Endodermal cell (in vitro differentiated cells): Measurements from ENCODE around the gene POC1A. TPM values are rescaled to one million over a fixed set of nuclear protein-coding genes. Genes with fewer than 3 reads are reported as not detected.

ENCODE experiments used
- DNase-seq: peaks from one replicate; pipeline ENCODE4 v3.0.0-alpha.2; 2017
- H3K27ac ChIP-seq: 2 replicates; pipeline ENCODE4 v1.5.1; 2013; ENCODE audit warnings: mild to moderate bottlenecking, low read depth, low read length, moderate library complexity
- H3K27me3 ChIP-seq: 2 replicates; pipeline ENCODE4 v1.6.1; 2013; ENCODE audit warnings: mild to moderate bottlenecking, low read length, moderate library complexity; ENCODE audit not compliant: insufficient read depth, control insufficient read depth, poor library complexity, severe bottlenecking
- H3K36me3 ChIP-seq: 2 replicates; pipeline ENCODE4 v1.7.0; 2013; ENCODE audit warnings: mild to moderate bottlenecking, low read length, moderate library complexity; ENCODE audit not compliant: control insufficient read depth, insufficient read depth
- H3K4me1 ChIP-seq: one replicate; pipeline ENCODE4 v1.7.0; 2013; ENCODE audit warnings: low read length; ENCODE audit not compliant: control insufficient read depth, insufficient read depth
- H3K4me3 ChIP-seq: 2 replicates; pipeline ENCODE4 v1.5.1; 2013; ENCODE audit warnings: mild to moderate bottlenecking, low read length, moderate library complexity
- H3K9ac ChIP-seq: 2 replicates; pipeline ENCODE4 v1.6.1; 2013; ENCODE audit warnings: mild to moderate bottlenecking, low read length, moderate library complexity; ENCODE audit not compliant: poor library complexity, severe bottlenecking; ENCODE audit errors: extremely low read depth
- H3K9me3 ChIP-seq: 2 replicates; pipeline ENCODE4 v1.6.1; 2013; ENCODE audit warnings: mild to moderate bottlenecking, low read length, moderate library complexity; ENCODE audit not compliant: control insufficient read depth
- H3K27ac Mint-ChIP-seq: 2 replicates; pipeline ENCODE4 v1.8.0; 2020; ENCODE audit warnings: mixed read lengths
- H3K27me3 Mint-ChIP-seq: 2 replicates; pipeline ENCODE4 v1.8.0; 2021; ENCODE audit warnings: mild to moderate bottlenecking, mixed read lengths; ENCODE audit not compliant: insufficient read depth
- H3K36me3 Mint-ChIP-seq: 2 replicates; pipeline ENCODE4 v1.8.0; 2020; ENCODE audit warnings: low read depth, mixed read lengths
- H3K4me1 Mint-ChIP-seq: 2 replicates; pipeline ENCODE4 v1.8.0; 2020; ENCODE audit warnings: mixed read lengths
- H3K4me3 Mint-ChIP-seq: 2 replicates; pipeline ENCODE4 v1.8.0; 2020; ENCODE audit warnings: mild to moderate bottlenecking, moderate library complexity, mixed read lengths
- H3K9me3 Mint-ChIP-seq: 2 replicates; pipeline ENCODE4 v1.8.0; 2020; ENCODE audit warnings: mild to moderate bottlenecking, mixed read lengths
- WGBS, 2 experiments: methylation state at CpG; one replicate each; pipeline versions ENCODE4 v1.1.5 to v1.1.7; 2013; ENCODE audit warnings: missing lambda C conversion rate in 2 of 2, mixed read lengths in 1 of 2; ENCODE audit not compliant: insufficient coverage in 1 of 2, insufficient read length in 1 of 2; 5-methylcytosine and 5-hydroxymethylcytosine counted together
- total RNA-seq, 2 donors: library from RNA; stranded (reverse); fragmentation: NEBNext Ultra II Directional in 1 of 2; extraction: Animal tissue kit (Norgen Biotek cat#: 25700) in 1 of 2; gene quantifications; 2 replicates in 1 of 2; 3 replicates in 1 of 2; pipeline ENCODE4 v1.2.1, GENCODE V29; 2021
- TF ChIP-seq, protein P1 (sequence below): fragments of 200-600 bp; sonication (generic); conservative IDR thresholded peaks from 2 replicates; pipeline ENCODE4 v1.5.0; 2021; ENCODE audit warnings: antibody characterized with exemption, mild to moderate bottlenecking

POC1A gene
- total RNA-seq, 2 donors from 2014 or later, result 19.7 to 24.0 TPM

DNA sequence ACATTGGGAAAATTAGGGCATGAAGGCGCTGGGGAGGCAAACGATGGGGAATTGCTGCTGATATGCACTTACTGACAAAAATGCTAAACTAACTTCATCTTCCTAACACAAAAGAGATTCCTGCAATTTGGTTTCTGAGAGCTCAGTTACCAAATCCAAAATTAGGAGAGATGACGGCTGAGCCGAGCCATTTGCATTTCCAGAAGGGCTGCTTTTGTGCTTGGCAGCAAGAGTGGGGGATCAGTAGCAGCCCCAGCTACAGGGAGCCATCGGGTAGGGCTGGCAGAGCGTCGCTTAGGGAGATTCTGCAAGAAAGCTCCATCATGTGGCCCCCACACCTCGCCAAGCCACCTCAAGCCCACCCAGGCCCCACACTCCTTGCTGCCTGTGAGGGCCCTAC, 81.8 kb downstream of the POC1A start:
- no peaks in the 10 kb centered on the region for H3K36me3 ChIP-seq
- no peak overlapping the region for H3K4me3 Mint-ChIP-seq
- H3K27ac ChIP-seq, result no peak overlapping the region
- H3K27ac Mint-ChIP-seq, result no peak overlapping the region
- no peaks in the 10 kb centered on the region for H3K9me3 Mint-ChIP-seq
- no peak overlapping the region for H3K9ac ChIP-seq
- H3K4me3 ChIP-seq, result no peak overlapping the region
- no peak for DNase-seq
- 88 to 95% methylated on average over 4 to 8 of the region's 8 CpGs for WGBS, 2 experiments
- H3K4me1 ChIP-seq, result no peaks in the 10 kb centered on the region
- no peaks in the 10 kb centered on the region for H3K36me3 Mint-ChIP-seq
- TF ChIP-seq, protein P1, sequence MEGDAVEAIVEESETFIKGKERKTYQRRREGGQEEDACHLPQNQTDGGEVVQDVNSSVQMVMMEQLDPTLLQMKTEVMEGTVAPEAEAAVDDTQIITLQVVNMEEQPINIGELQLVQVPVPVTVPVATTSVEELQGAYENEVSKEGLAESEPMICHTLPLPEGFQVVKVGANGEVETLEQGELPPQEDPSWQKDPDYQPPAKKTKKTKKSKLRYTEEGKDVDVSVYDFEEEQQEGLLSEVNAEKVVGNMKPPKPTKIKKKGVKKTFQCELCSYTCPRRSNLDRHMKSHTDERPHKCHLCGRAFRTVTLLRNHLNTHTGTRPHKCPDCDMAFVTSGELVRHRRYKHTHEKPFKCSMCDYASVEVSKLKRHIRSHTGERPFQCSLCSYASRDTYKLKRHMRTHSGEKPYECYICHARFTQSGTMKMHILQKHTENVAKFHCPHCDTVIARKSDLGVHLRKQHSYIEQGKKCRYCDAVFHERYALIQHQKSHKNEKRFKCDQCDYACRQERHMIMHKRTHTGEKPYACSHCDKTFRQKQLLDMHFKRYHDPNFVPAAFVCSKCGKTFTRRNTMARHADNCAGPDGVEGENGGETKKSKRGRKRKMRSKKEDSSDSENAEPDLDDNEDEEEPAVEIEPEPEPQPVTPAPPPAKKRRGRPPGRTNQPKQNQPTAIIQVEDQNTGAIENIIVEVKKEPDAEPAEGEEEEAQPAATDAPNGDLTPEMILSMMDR, result no peak
- H3K27me3 Mint-ChIP-seq, result no peaks in the 10 kb centered on the region
- H3K4me1 Mint-ChIP-seq, result no peaks in the 10 kb centered on the region
- H3K27me3 ChIP-seq, result no peaks in the 10 kb centered on the region
- no peaks in the 10 kb centered on the region for H3K9me3 ChIP-seq

DNA sequence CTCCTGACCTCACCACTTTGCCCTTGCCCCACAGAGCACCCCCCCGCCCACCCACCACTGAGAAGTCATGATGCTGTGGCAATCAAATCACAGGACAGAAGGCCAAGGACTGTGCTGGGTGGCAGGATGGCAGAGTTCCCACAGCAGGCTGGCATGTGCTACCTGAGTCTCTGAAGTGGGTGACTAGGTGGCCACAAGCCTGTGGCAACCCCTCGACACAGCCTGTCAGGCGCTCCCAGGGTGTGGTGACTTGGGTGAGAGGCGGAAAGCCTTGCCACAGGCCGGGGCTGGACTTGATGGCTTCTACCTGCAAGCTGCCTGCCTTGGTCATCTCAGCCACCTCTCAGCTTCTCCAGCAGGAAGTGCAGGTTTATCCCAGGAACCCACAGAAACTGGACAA, 82.2 kb downstream of the POC1A start:
- no peak overlapping the region for H3K4me3 ChIP-seq

DNA sequence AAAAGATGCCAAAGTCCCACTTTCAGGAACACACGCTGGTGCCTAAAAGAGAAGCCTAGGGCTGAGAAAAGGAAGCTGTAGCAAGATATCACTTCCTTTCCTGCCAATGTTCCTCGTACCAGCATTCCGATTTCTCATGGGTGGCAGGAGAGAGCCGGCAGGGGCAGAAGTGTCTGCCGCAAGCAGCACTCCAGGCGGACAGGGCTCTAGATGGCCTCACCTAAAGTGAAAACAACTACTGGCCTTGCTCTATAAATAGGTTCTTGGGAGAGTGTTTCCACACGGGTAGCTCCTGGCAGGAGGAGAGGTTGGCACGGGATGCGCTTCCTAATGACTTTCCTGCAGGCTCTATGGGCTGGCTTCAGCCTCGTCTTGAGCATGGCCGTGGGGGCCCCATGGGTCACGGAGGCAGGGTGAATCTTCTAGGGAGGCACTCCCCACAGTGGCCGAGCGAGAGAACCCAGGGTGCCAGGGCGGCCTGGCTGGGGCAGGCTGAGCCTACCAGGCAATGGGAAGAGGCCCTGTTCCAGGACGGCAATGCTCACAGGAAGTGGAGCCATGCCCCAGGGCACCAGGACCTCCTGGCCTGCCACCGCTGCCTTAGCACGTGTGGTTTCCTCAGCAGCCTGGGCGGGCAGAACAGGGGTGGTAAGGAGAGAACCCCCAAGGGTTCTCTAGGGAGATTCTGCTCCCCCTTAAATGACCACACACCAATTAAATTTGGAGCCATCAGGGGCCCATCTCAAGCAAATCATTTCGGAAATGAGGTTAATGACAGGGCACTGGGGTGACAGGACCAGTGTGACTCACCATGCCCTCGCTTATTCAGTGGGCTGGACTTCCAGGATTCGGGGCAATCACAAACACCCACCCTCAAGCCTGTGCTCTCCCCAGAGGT, 83.2 kb downstream of the POC1A start:
- H3K9ac ChIP-seq, result no peak overlapping the region
- no peaks in the 10 kb centered on the region for H3K27me3 ChIP-seq
- H3K36me3 ChIP-seq, result no peaks in the 10 kb centered on the region
- Mint-ChIP-seq H3K36me3 (no peaks in the 10 kb centered on the region), H3K27me3 (no peaks in the 10 kb centered on the region), H3K9me3 (no peaks in the 10 kb centered on the region), H3K4me3 (no peak overlapping the region), H3K4me1 (no peaks in the 10 kb centered on the region), H3K27ac (no peak overlapping the region)
- DNase-seq, result no peak
- no peaks in the 10 kb centered on the region for H3K4me1 ChIP-seq
- TF ChIP-seq, protein P1, result no peak
- H3K4me3 ChIP-seq, result no peak overlapping the region
- no peaks in the 10 kb centered on the region for H3K9me3 ChIP-seq
- H3K27ac ChIP-seq, result no peak overlapping the region
- WGBS, 2 experiments, result 94 to 96% methylated on average over 17 to 22 of the region's 22 CpGs

More for the DNA sequence above, 82.2 kb downstream of the POC1A start:
- H3K36me3 Mint-ChIP-seq, result no peaks in the 10 kb centered on the region
- Histone ChIP-seq H3K36me3 (no peaks in the 10 kb centered on the region), H3K27me3 (no peaks in the 10 kb centered on the region), H3K4me1 (no peaks in the 10 kb centered on the region), H3K9ac (no peak overlapping the region), H3K9me3 (no peaks in the 10 kb centered on the region), H3K27ac (no peak overlapping the region)
- WGBS, 2 experiments, result 92 to 96% methylated on average over 4 to 5 of the region's 5 CpGs
- no peak overlapping the region for H3K4me3 Mint-ChIP-seq
- no peaks in the 10 kb centered on the region for H3K27me3 Mint-ChIP-seq
- no peak overlapping the region for H3K27ac Mint-ChIP-seq
- DNase-seq, result no peak
- TF ChIP-seq, protein P1, result no peak
- no peaks in the 10 kb centered on the region for H3K4me1 Mint-ChIP-seq
- no peaks in the 10 kb centered on the region for H3K9me3 Mint-ChIP-seq
